ENCODE data around the gene PANK2. TPM values are rescaled to one million over a fixed set of nuclear protein-coding genes. Genes with fewer than 3 reads are reported as not detected.

PANK2 gene
- total RNA-seq, 4 donors from 2014 or later: 22.9 to 48.7 (median 38.2) TPM

GRCh38 chr20:3866464-3866863 lies 22.7 kb upstream of the PANK2 start:
- H3K9me3 ChIP-seq: no peaks in the 10 kb centered on the region
- intact Hi-C loops (cut with DNase I; ENCODE audit: low total_unique reads) (no loop called here), in situ Hi-C loops (cut with MboI; ENCODE audit: low pct_ligation_motif_present in 1 of 4, low pct_unique_long_range_greater_than_20kb in 1 of 4, low sequenced_read_pairs in 3 of 4) (no loop called here)
- no peak for DNase-seq
- no peak overlapping the region for H3K4me3 ChIP-seq
- 87% methylated on average over 3 of the region's 3 CpGs; no CpG with 5 or more reads in 1 of the 2 donors for WGBS, 2 donors (ENCODE audit: low coverage in 1 of 2)
- no peak overlapping the region for H3K27ac ChIP-seq
- no peak for TF ChIP-seq EP300 (IDR thresholded peaks at IDR 0.05; ENCODE audit: low read depth)
- no peaks in the 10 kb centered on the region for H3K27me3 ChIP-seq
- peaks cover 0 to 55% (median 34%) of the 10 kb centered on the region in 4 donors for H3K36me3 ChIP-seq
- peaks cover 0 to 7% (median 0%) of the 10 kb centered on the region in 4 donors for H3K4me1 ChIP-seq

- no peak for DNase-seq
- H3K36me3 ChIP-seq: peaks cover 0 to 42% (median 25%) of the 10 kb centered on the region in 4 donors
- H3K9me3 ChIP-seq: no peaks in the 10 kb centered on the region
- TF ChIP-seq CTCF (IDR thresholded peaks at IDR 0.05) (no peak), POLR2AphosphoS5 (IDR thresholded peaks at IDR 0.05) (no peak), POLR2A (IDR thresholded peaks at IDR 0.05) (no peak), EP300 (IDR thresholded peaks at IDR 0.05; ENCODE audit: low read depth) (no peak)
- H3K27ac ChIP-seq: no peak overlapping the region
- in situ Hi-C loops (cut with MboI; ENCODE audit: low pct_ligation_motif_present in 1 of 4, low pct_unique_long_range_greater_than_20kb in 1 of 4, low sequenced_read_pairs in 3 of 4): no loop called here
- no peak overlapping the region for H3K4me3 ChIP-seq
- H3K27me3 ChIP-seq: no peaks in the 10 kb centered on the region
- 96% methylated on average over 2 of the region's 2 CpGs; no CpG with 5 or more reads in 1 of the 2 donors for WGBS, 2 donors (ENCODE audit: low coverage in 1 of 2)
- intact Hi-C loops (cut with DNase I; ENCODE audit: low total_unique reads): no loop called here
- H3K4me1 ChIP-seq: peaks cover 0 to 7% (median 0%) of the 10 kb centered on the region in 4 donors
Measured at GRCh38 chr20:3867802-3868201, 21.4 kb upstream of the PANK2 start.

GRCh38 chr20:3869839-3870634 lies 19.1 kb upstream of the PANK2 start:
- Histone ChIP-seq H3K9me3 (no peaks in the 10 kb centered on the region), H3K27ac (no peak overlapping the region), H3K4me1 (peaks cover 0 to 7% (median 1%) of the 10 kb centered on the region in 4 donors), H3K36me3 (peaks cover 0 to 21% (median 10%) of the 10 kb centered on the region in 4 donors), H3K27me3 (no peaks in the 10 kb centered on the region), H3K4me3 (no peak overlapping the region)
- DNase-seq: peak; percentile 33
- TF ChIP-seq EP300 (IDR thresholded peaks at IDR 0.05; ENCODE audit: low read depth) (no peak), POLR2AphosphoS5 (IDR thresholded peaks at IDR 0.05) (no peak), POLR2A (IDR thresholded peaks at IDR 0.05) (no peak), CTCF (IDR thresholded peaks at IDR 0.05) (no peak)
- in situ Hi-C loops (cut with MboI; ENCODE audit: low pct_ligation_motif_present in 1 of 4, low pct_unique_long_range_greater_than_20kb in 1 of 4, low sequenced_read_pairs in 3 of 4): no loop called here
- intact Hi-C loops (cut with DNase I; ENCODE audit: low total_unique reads): no loop called here
- 76% methylated on average over 10 of the region's 10 CpGs; no CpG with 5 or more reads in 1 of the 2 donors for WGBS, 2 donors (ENCODE audit: low coverage in 1 of 2)

- 94% methylated on average over 4 of the region's 4 CpGs; no CpG with 5 or more reads in 1 of the 2 donors for WGBS, 2 donors (ENCODE audit: low coverage in 1 of 2)
- intact Hi-C loops (cut with DNase I; ENCODE audit: low total_unique reads): no loop called here
Measured at GRCh38 chr20:3871550-3872265, 17.5 kb upstream of the PANK2 start.

More at GRCh38 chr20:3871550-3872265, 17.5 kb upstream of the PANK2 start:
- in situ Hi-C loops (cut with MboI; ENCODE audit: low pct_ligation_motif_present in 1 of 4, low pct_unique_long_range_greater_than_20kb in 1 of 4, low sequenced_read_pairs in 3 of 4): no loop called here
- H3K4me3 ChIP-seq: no peak overlapping the region
- no peaks in the 10 kb centered on the region for H3K27me3 ChIP-seq
- no peak for TF ChIP-seq POLR2AphosphoS5 (IDR thresholded peaks at IDR 0.05)
- no peak for TF ChIP-seq CTCF (IDR thresholded peaks at IDR 0.05)
- TF ChIP-seq EP300 (IDR thresholded peaks at IDR 0.05; ENCODE audit: low read depth): no peak
- TF ChIP-seq POLR2A (IDR thresholded peaks at IDR 0.05): no peak
- no peaks in the 10 kb centered on the region for H3K9me3 ChIP-seq
- no peak overlapping the region for H3K27ac ChIP-seq
- peaks cover 0 to 7% (median 1%) of the 10 kb centered on the region in 4 donors for H3K4me1 ChIP-seq
- H3K36me3 ChIP-seq: peaks cover 0 to 11% (median 2%) of the 10 kb centered on the region in 4 donors
- no peak for DNase-seq

All from transverse colon (tissue), 4 donors.